Endothelial cell of umbilical vein (primary cell): ENCODE results near the gene TIRAP. TPM values are rescaled to one million over a fixed set of nuclear protein-coding genes. Genes with fewer than 3 reads are reported as not detected.

Experiments
- BruUV-seq: library from RNA; stranded (reverse); fragments of 400-500 nt; replicated peaks from 2 replicates; lab custom pipeline; 2021; lab: Mats Ljungman, UMichigan
- CTCF ChIA-PET: fragments of 300-600, 350-600 bp; sonication (Branson Sonifier 250); formaldehyde crosslinking; loops from one replicate; lab custom pipeline; 2021; ENCODE audit warnings: antibody characterized with exemption, inconsistent platforms; lab: Charles Lee
- POLR2A ChIA-PET: fragments of 300-600, 350-600 bp; sonication (Branson Sonifier 250); formaldehyde crosslinking; loops from one replicate; lab custom pipeline; 2021; ENCODE audit warnings: antibody characterized with exemption, inconsistent platforms; lab: Charles Lee
- DNase-seq: peaks from one replicate; pipeline ENCODE4 v3.0.0-alpha.2; 2011; ENCODE audit warnings: low read depth, low spot score
- FAIRE-seq: peaks from 2 replicates; lab custom pipeline; 2011; peaks lifted over from hg19 to GRCh38; lab: Jason Lieb, UNC
- H2AFZ ChIP-seq: 2 replicates; pipeline ENCODE4 v1.6.0; 2012; ENCODE audit warnings: low read depth, low read length, control low read depth, inconsistent platforms
- H3K27ac ChIP-seq: 2 replicates; pipeline ENCODE4 v1.5.1; 2011; ENCODE audit warnings: low read depth, mild to moderate bottlenecking, control low read depth, low read length, moderate library complexity; ENCODE audit not compliant: insufficient read depth
- H3K27me3 ChIP-seq, 2 experiments: 2 replicates each; pipeline versions ENCODE4 v1.6.0 to v1.6.1; 2011; ENCODE audit warnings: low read length in 2 of 2, mixed read lengths in 1 of 2; ENCODE audit not compliant: control insufficient read depth in 2 of 2, insufficient read depth in 2 of 2
- H3K36me3 ChIP-seq, 2 experiments: 2 replicates in 1 of 2; 3 replicates in 1 of 2; pipeline ENCODE4 v1.5.1; 2011; ENCODE audit warnings: low read length in 2 of 2, mild to moderate bottlenecking in 1 of 2, moderate library complexity in 1 of 2; ENCODE audit not compliant: control insufficient read depth in 2 of 2, insufficient read depth in 2 of 2; ENCODE audit errors: extremely low read depth in 1 of 2
- H3K4me1 ChIP-seq: 3 replicates; pipeline ENCODE4 v1.5.1; 2011; ENCODE audit warnings: mild to moderate bottlenecking, low read length; ENCODE audit not compliant: control insufficient read depth, insufficient read depth; ENCODE audit errors: extremely low read depth
- H3K4me2 ChIP-seq: 2 replicates; pipeline ENCODE4 v1.6.1; 2011; ENCODE audit warnings: low read length, control low read depth, mixed read lengths; ENCODE audit not compliant: insufficient read depth
- H3K4me3 ChIP-seq, 3 experiments: fragments of 200-600 bp in 1 of 3; sonication (generic), shearing (Covaris generic) in 1 of 3; replicated peaks in 1 of 3; 2 replicates each; pipeline ENCODE4 v1.5.1; 2011 to 2016; ENCODE audit warnings: control low read depth in 3 of 3, low read length in 3 of 3, mild to moderate bottlenecking in 2 of 3, inconsistent platforms in 1 of 3, low read depth in 1 of 3, moderate library complexity in 1 of 3; ENCODE audit not compliant: insufficient read depth in 1 of 3
- H3K79me2 ChIP-seq: 2 replicates; pipeline ENCODE4 v1.6.0; 2012; ENCODE audit warnings: low read length, inconsistent platforms; ENCODE audit not compliant: control insufficient read depth, insufficient read depth
- H3K9ac ChIP-seq: replicated peaks from 2 replicates; pipeline ENCODE3; 2011; ENCODE audit warnings: low read length, control low read depth; ENCODE audit not compliant: insufficient read depth; ENCODE audit errors: extremely low read depth
- H3K9me1 ChIP-seq: replicated peaks from 3 replicates; pipeline ENCODE4 v1.6.0; 2011; ENCODE audit warnings: mild to moderate bottlenecking, low read length; ENCODE audit not compliant: control insufficient read depth, insufficient read depth; ENCODE audit errors: extremely low read depth
- H3K9me3 ChIP-seq: replicated peaks from 2 replicates; pipeline ENCODE4 v1.5.1; 2012; ENCODE audit warnings: low read length, inconsistent platforms; ENCODE audit not compliant: control insufficient read depth, insufficient read depth
- H4K20me1 ChIP-seq: replicated peaks from 2 replicates; pipeline ENCODE3; 2011; ENCODE audit warnings: mild to moderate bottlenecking, low read length; ENCODE audit not compliant: control insufficient read depth, insufficient read depth; ENCODE audit errors: extremely low read depth
- EZH2 ChIP-seq: IDR thresholded peaks from 2 replicates; pipeline ENCODE4 v1.6.1; 2012; ENCODE audit warnings: borderline replicate concordance, low read depth, mild to moderate bottlenecking, moderate library complexity, low read length, inconsistent platforms; ENCODE audit not compliant: severe bottlenecking
- FOS ChIP-seq: IDR thresholded peaks from 2 replicates; pipeline ENCODE4 v1.6.1; 2011; ENCODE audit warnings: mild to moderate bottlenecking, low read length, moderate library complexity, borderline replicate concordance; ENCODE audit not compliant: insufficient read depth
- GATA2 ChIP-seq: IDR thresholded peaks from 2 replicates; pipeline ENCODE4 v1.7.0; 2011; ENCODE audit warnings: low read depth, mild to moderate bottlenecking, moderate library complexity, mixed read lengths, low read length; ENCODE audit not compliant: insufficient read length, insufficient read depth
- JUN ChIP-seq: IDR thresholded peaks from 2 replicates; pipeline ENCODE4 v1.6.1; 2011; ENCODE audit warnings: borderline replicate concordance, low read depth; ENCODE audit not compliant: insufficient read length, insufficient read depth
- MYC ChIP-seq: IDR thresholded peaks from one replicate; pipeline ENCODE4 v1.6.1; 2011; ENCODE audit warnings: mild to moderate bottlenecking, low read depth, low read length
- POLR2AphosphoS5 ChIP-seq: IDR thresholded peaks from 2 replicates; pipeline ENCODE4 v1.6.1; 2012; ENCODE audit warnings: low read depth, mild to moderate bottlenecking, control low read depth, low read length, moderate library complexity; ENCODE audit not compliant: insufficient read depth
- dilution Hi-C: fragments of 300-500 bp; cut with MboI; formaldehyde crosslinking; loops from one replicate; pipeline ENCODE4 v1.15.0; 2019; ENCODE audit warnings: low sequenced_read_pairs; ENCODE audit not compliant: extremely low pct_ligation_motif_present
- intact Hi-C: fragments of 100-400 bp; cut with micrococcal nuclease; formaldehyde crosslinking; loops from one replicate; pipeline ENCODE4 v1.10.0; 2022
- polyA plus RNA-seq, 4 experiments: library from polyadenylated mRNA; depleted of rRNA in 3 of 4; stranded (reverse) in 3 of 4; unstranded in 1 of 4; fragments of >200 nt; gene quantifications; 2 replicates each; pipeline versions ENCODE4 v1.2.1 to v1.2.3, GENCODE V29; 2011 to 2012; ENCODE audit warnings: missing spikeins in 1 of 4
- total RNA-seq: library from RNA; stranded (reverse); gene quantifications from 2 replicates; pipeline ENCODE4 v1.2.3, GENCODE V29; 2021
- TF ChIP-seq, protein P1 (sequence below), 2 donors: IDR thresholded peaks; 1 replicate in 1 of 2; 2 replicates in 1 of 2; pipeline ENCODE4 v1.5.1; 2011; ENCODE audit warnings: low read length in 2 of 2, mild to moderate bottlenecking in 2 of 2, moderate library complexity in 2 of 2, control low read depth in 1 of 2, inconsistent platforms in 1 of 2, low read depth in 1 of 2; ENCODE audit not compliant: insufficient read depth in 1 of 2; ENCODE audit errors: extremely low read depth in 1 of 2

The TIRAP gene
- total and polyA plus RNA-seq, 2 donors (not counting 3 experiments of a cell fraction or from before 2014, with no cell fraction given) = 9.3 to 11.0 TPM

DNA sequence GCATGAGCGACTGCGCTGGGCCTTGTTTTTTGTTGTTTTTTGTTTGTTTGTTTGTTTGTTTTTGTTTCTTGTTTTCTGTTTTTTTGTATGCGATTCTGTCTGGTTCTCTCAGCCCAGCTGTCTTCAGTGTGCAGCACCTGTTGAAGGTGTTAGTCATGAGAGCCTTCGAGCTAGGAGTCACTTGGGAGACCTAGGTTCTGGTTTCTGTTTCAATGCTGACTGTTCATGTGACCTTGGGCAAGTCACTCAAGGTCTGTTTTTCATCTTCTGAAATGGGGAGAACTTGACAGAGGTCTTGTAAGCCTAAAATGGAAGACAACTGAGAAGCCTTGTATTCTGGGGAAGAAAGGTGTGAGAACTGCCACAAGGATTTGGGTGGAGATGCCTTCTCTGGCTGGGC, 22.8 kb downstream of the TIRAP start:
- FAIRE-seq (no peak), DNase-seq (no peak)
- H3K4me1 ChIP-seq = no peaks in the 10 kb centered on the region
- no peaks in the 10 kb centered on the region for H3K27me3 ChIP-seq
- H2AFZ ChIP-seq = no peak overlapping the region
- H4K20me1 ChIP-seq = no peaks in the 10 kb centered on the region
- ChIA-PET CTCF (interaction anchor here (10.7 kb wide), 1 partner anchor 177 kb away, joined by 437 read pairs; no protein-coding TSS in a partner anchor), POLR2A (no interaction called here)
- H3K9me1 ChIP-seq = no peaks in the 10 kb centered on the region
- no peaks in the 10 kb centered on the region for H3K9me3 ChIP-seq
- TF ChIP-seq EZH2 (no peak), POLR2AphosphoS5 (no peak), JUN (no peak)
- TF ChIP-seq, protein P1, sequence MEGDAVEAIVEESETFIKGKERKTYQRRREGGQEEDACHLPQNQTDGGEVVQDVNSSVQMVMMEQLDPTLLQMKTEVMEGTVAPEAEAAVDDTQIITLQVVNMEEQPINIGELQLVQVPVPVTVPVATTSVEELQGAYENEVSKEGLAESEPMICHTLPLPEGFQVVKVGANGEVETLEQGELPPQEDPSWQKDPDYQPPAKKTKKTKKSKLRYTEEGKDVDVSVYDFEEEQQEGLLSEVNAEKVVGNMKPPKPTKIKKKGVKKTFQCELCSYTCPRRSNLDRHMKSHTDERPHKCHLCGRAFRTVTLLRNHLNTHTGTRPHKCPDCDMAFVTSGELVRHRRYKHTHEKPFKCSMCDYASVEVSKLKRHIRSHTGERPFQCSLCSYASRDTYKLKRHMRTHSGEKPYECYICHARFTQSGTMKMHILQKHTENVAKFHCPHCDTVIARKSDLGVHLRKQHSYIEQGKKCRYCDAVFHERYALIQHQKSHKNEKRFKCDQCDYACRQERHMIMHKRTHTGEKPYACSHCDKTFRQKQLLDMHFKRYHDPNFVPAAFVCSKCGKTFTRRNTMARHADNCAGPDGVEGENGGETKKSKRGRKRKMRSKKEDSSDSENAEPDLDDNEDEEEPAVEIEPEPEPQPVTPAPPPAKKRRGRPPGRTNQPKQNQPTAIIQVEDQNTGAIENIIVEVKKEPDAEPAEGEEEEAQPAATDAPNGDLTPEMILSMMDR (IDR thresholded peaks at IDR 0.05; ENCODE audit: extremely low read depth in 1 of 2, insufficient read depth in 1 of 2, low read depth in 1 of 2, low read length in 2 of 2) = no peak
- H3K9ac ChIP-seq = no peak overlapping the region
- intact Hi-C loops (no loop called here), dilution Hi-C loops (no loop called here)
- H3K4me2 ChIP-seq = no peak overlapping the region
- H3K79me2 ChIP-seq = no peaks in the 10 kb centered on the region
- no peak overlapping the region for H3K4me3 ChIP-seq
- H3K36me3 ChIP-seq = no peaks in the 10 kb centered on the region
- no TSS peak for BruUV-seq
- no peak overlapping the region for H3K27ac ChIP-seq

DNA sequence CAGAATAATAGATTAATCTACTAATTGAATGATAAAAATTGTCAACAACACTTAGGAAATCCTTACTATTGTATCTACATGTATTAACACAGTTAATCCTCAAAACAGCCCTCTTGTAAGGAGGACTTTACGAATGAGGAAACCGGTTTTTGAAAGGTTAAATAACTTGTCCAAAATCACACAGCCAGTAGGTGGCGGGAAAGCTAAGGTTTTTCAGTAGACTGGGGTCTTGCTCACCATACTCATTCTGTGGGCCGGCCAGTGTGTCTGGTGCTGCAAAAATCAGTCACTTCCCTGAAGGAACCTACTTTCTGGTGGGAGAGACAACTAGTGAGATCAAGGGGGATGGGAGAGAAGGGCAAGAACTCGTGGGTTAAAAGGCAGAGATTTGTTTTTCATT, 24.8 kb downstream of the TIRAP start:
- Histone ChIP-seq H4K20me1 (no peaks in the 10 kb centered on the region), H3K4me1 (no peaks in the 10 kb centered on the region), H3K36me3 (no peaks in the 10 kb centered on the region), H3K79me2 (no peaks in the 10 kb centered on the region), H3K4me2 (no peak overlapping the region), H3K27me3 (no peaks in the 10 kb centered on the region), H3K9ac (no peak overlapping the region), H3K9me1 (no peaks in the 10 kb centered on the region), H2AFZ (no peak overlapping the region), H3K9me3 (no peaks in the 10 kb centered on the region), H3K4me3 (no peak overlapping the region), H3K27ac (no peak overlapping the region)
- DNase-seq = peak; percentile 49
- FAIRE-seq = peak; percentile 74
- CTCF ChIA-PET = interaction anchor here (0.7 to 10.7 kb wide), 7 partner anchors 8 to 278 kb away, joined by 3 to 437 read pairs (median 4); no protein-coding TSS in a partner anchor
- intact Hi-C loops (no loop called here), dilution Hi-C loops (no loop called here)
- TF ChIP-seq GATA2 = no peak
- no peak for TF ChIP-seq FOS
- TF ChIP-seq MYC = no peak
- TF ChIP-seq, protein P1 (IDR thresholded peaks at IDR 0.05; ENCODE audit: extremely low read depth in 1 of 2, insufficient read depth in 1 of 2, low read depth in 1 of 2, low read length in 2 of 2) = peak; percentile 35 to 43
- no TSS peak for BruUV-seq
- POLR2A ChIA-PET = no interaction called here
